Right lobe of liver (tissue), 6 donors: ENCODE results near the gene LIPG. TPM values are rescaled to one million over a fixed set of nuclear protein-coding genes. Genes with fewer than 3 reads are reported as not detected.

ENCODE experiments used
- ATAC-seq, 4 donors: fragments of 200-7000 bp; cut with Tn5 transposase; one replicate each; pipeline ENCODE4 v1.9.1; 2020; ENCODE audit warnings: mild to moderate bottlenecking in 4 of 4, moderate library complexity in 4 of 4
- DNase-seq, 3 donors: peaks; one replicate each; pipeline ENCODE4 v3.0.0-alpha.2; 2020
- H3K27ac ChIP-seq, 3 donors: fragments of 200-600 bp; one replicate each; pipeline ENCODE4 v1.8.0; 2022
- H3K27me3 ChIP-seq, 2 donors: fragments of 200-600 bp; one replicate each; pipeline ENCODE4 v1.8.0; 2022
- H3K36me3 ChIP-seq, 4 donors: fragments of 200-600 bp; sonication (generic) in 1 of 4; one replicate each; pipeline versions ENCODE4 v1.5.1 to v1.8.0; 2017 to 2022; ENCODE audit warnings: control low read depth in 1 of 4
- H3K4me1 ChIP-seq, 4 donors: fragments of 200-600 bp; sonication (generic) in 1 of 4; one replicate each; pipeline versions ENCODE4 v1.5.1 to v1.8.0; 2017 to 2022; ENCODE audit warnings: control low read depth in 1 of 4
- H3K4me3 ChIP-seq, 3 donors: fragments of 200-600 bp; one replicate each; pipeline ENCODE4 v1.8.0; 2022
- H3K9me3 ChIP-seq, 4 donors: fragments of 200-600 bp; sonication (generic) in 1 of 4; one replicate each; pipeline versions ENCODE4 v1.5.1 to v1.8.0; 2017 to 2022; ENCODE audit warnings: control low read depth in 1 of 4
- POLR2A ChIP-seq: fragments of 450-650 bp; IDR thresholded peaks from one replicate; pipeline ENCODE4 v1.6.1; 2017; ENCODE audit warnings: antibody characterized with exemption, mild to moderate bottlenecking
- WGBS: methylation state at CpG from one replicate; pipeline ENCODE4 v1.1.6; 2018; ENCODE audit warnings: low coverage, low lambda C conversion rate; ENCODE audit not compliant: insufficient coverage; ENCODE audit errors: missing lambda C conversion rate; 5-methylcytosine and 5-hydroxymethylcytosine counted together
- intact Hi-C, 2 donors: fragments of 100-400 bp; cut with DNase I; formaldehyde crosslinking; loops; one replicate each; pipeline versions ENCODE4 v1.11.2 to v1.14.1; 2022
- total RNA-seq, 6 experiments: library from RNA; depleted of rRNA in 2 of 6; stranded (reverse); fragments of >200 nt in 2 of 6; fragmentation: NEBNext Ultra II Directional in 3 of 6; extraction: Animal tissue kit (Norgen Biotek cat#: 25700) in 3 of 6; gene quantifications; one replicate each; pipeline versions ENCODE4 v1.1.0 to v1.2.4, GENCODE V29; 2016 to 2023
- TF ChIP-seq, protein P1 (sequence below), 4 donors: fragments of 200-600 bp in 3 of 4; fragments of 450-650 bp in 1 of 4; IDR thresholded peaks; one replicate each; pipeline versions ENCODE4 v1.5.1 to v1.8.0; 2016 to 2022; ENCODE audit warnings: antibody characterized with exemption in 4 of 4, mild to moderate bottlenecking in 2 of 4
- donor health status: DM: no; HTN: yes; CAD: no.
- donor health status: DM: no; HTN: no; CAD: no.
- donor health status: DM: no; HTN: no; CAD: no.
- donor health status: DM: no; HTN: yes; CAD: no.
- donor health status: DM: no; HTN: yes; CAD: no.

The LIPG gene
- total RNA-seq, 6 experiments from 2014 or later, result 35.0 to 120 (median 59.1) TPM

GRCh38 chr18:49544362-49544761, 17.5 kb upstream of the LIPG start:
- intact Hi-C loops, result no loop called here
- Histone ChIP-seq H3K27me3 (no peaks in the 10 kb centered on the region), H3K4me3 (no peak overlapping the region), H3K4me1 (no peaks in the 10 kb centered on the region), H3K36me3 (no peaks in the 10 kb centered on the region), H3K9me3 (no peaks in the 10 kb centered on the region), H3K27ac (no peak overlapping the region)
- 83% methylated on average over 2 of the region's 5 CpGs for WGBS
- TF ChIP-seq, protein P1, sequence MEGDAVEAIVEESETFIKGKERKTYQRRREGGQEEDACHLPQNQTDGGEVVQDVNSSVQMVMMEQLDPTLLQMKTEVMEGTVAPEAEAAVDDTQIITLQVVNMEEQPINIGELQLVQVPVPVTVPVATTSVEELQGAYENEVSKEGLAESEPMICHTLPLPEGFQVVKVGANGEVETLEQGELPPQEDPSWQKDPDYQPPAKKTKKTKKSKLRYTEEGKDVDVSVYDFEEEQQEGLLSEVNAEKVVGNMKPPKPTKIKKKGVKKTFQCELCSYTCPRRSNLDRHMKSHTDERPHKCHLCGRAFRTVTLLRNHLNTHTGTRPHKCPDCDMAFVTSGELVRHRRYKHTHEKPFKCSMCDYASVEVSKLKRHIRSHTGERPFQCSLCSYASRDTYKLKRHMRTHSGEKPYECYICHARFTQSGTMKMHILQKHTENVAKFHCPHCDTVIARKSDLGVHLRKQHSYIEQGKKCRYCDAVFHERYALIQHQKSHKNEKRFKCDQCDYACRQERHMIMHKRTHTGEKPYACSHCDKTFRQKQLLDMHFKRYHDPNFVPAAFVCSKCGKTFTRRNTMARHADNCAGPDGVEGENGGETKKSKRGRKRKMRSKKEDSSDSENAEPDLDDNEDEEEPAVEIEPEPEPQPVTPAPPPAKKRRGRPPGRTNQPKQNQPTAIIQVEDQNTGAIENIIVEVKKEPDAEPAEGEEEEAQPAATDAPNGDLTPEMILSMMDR (IDR thresholded peaks at IDR 0.05), result no peak
- TF ChIP-seq POLR2A, result no peak
- ATAC-seq (no peak), DNase-seq (no peak)

DNA sequence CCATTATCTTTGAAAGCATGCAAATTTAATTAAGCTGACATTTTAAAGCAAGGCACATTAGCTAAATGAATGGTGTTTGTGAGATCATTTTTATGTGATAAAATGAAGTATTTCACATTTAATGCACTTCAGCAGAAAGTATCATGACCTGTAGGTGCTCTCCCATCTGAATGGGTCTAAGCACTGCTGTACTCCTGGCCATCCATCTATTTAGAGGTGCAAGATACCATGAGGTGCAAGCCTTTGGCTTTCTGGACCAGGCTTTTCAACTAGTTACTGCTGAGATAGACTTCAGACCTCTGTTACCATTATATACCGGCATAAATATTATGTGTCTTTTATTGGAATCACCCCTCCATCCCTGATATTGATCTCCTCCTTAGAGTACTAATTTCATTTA, 15.6 kb upstream of the LIPG start:
- DNase-seq, result no peak
- TF ChIP-seq, protein P1 (IDR thresholded peaks at IDR 0.05), result no peak
- no peak for TF ChIP-seq POLR2A
- Histone ChIP-seq H3K4me3 (no peak overlapping the region), H3K27ac (no peak overlapping the region), H3K36me3 (no peaks in the 10 kb centered on the region), H3K27me3 (no peaks in the 10 kb centered on the region), H3K4me1 (no peaks in the 10 kb centered on the region), H3K9me3 (no peaks in the 10 kb centered on the region)
- 100% methylated on average over 1 of the region's 1 CpG for WGBS
- no peak for ATAC-seq
- intact Hi-C loops, result no loop called here

GRCh38 chr18:49546719-49547273, 15.1 kb upstream of the LIPG start:
- intact Hi-C loops, result no loop called here
- no peak for DNase-seq
- Histone ChIP-seq H3K36me3 (no peaks in the 10 kb centered on the region), H3K9me3 (no peaks in the 10 kb centered on the region), H3K4me1 (no peaks in the 10 kb centered on the region), H3K4me3 (no peak overlapping the region), H3K27me3 (no peaks in the 10 kb centered on the region), H3K27ac (no peak overlapping the region)
- TF ChIP-seq, protein P1 (IDR thresholded peaks at IDR 0.05), result no peak
- TF ChIP-seq POLR2A, result no peak
- no peak for ATAC-seq
- WGBS, result 85% methylated on average over 5 of the region's 5 CpGs

- H3K27me3 ChIP-seq, result no peaks in the 10 kb centered on the region
- DNase-seq, result no peak
- ATAC-seq, result no peak
- H3K4me3 ChIP-seq, result no peak overlapping the region
- no peak overlapping the region for H3K27ac ChIP-seq
- no peak for TF ChIP-seq POLR2A
- TF ChIP-seq, protein P1 (IDR thresholded peaks at IDR 0.05), result no peak
- no peaks in the 10 kb centered on the region for H3K36me3 ChIP-seq
- intact Hi-C loops, result no loop called here
- WGBS, result 24% methylated on average over 1 of the region's 1 CpG
- no peaks in the 10 kb centered on the region for H3K4me1 ChIP-seq
- no peaks in the 10 kb centered on the region for H3K9me3 ChIP-seq
These were observed 14.2 kb upstream of the LIPG start for GRCh38 chr18:49547701-49548100.

GRCh38 chr18:49548229-49548636, 13.6 kb upstream of the LIPG start:
- no peak for ATAC-seq
- TF ChIP-seq POLR2A, result no peak
- TF ChIP-seq, protein P1 (IDR thresholded peaks at IDR 0.05), result no peak
- Histone ChIP-seq H3K27ac (no peak overlapping the region), H3K4me1 (no peaks in the 10 kb centered on the region), H3K36me3 (no peaks in the 10 kb centered on the region), H3K9me3 (no peaks in the 10 kb centered on the region), H3K4me3 (no peak overlapping the region), H3K27me3 (no peaks in the 10 kb centered on the region)
- no peak for DNase-seq
- WGBS, result no CpG with 5 or more reads among the region's 1 CpG
- intact Hi-C loops, result no loop called here
